Kidney tubule cell (primary cell): Measurements from ENCODE around the gene IQGAP3.

Source experiments
- DNase-seq: peaks from one replicate; pipeline ENCODE4 v3.0.0-alpha.2; 2018; ENCODE audit warnings: low spot score

IQGAP3 gene

DNA sequence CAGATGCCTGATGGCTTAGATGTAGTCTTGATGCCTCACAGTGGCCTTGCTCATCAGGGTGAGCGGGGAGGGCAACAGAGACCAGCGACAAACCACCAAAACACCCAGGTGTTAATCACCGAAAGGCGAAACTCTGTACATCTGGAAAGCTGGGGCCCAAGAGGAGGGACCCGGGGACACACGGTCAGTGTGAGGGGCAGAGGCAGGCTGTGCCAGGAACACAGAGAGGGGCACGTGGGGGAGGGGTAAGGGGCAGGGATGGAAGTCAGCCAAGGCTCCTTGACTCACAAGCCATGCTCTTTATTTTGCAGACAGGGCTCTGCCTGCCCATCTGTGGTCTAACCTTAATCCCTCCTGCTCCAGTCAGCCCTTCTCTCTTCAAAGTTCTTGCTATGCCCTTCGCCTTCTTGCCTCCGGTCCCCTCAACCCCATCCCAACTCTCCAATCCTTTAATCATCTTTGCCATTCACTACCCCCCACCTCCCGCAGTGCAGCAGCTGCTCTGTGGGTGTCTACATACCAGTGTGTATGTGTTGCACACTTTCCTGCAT lies 76.1 kb downstream of the IQGAP3 start:
- DNase-seq: peak; percentile 33

DNA sequence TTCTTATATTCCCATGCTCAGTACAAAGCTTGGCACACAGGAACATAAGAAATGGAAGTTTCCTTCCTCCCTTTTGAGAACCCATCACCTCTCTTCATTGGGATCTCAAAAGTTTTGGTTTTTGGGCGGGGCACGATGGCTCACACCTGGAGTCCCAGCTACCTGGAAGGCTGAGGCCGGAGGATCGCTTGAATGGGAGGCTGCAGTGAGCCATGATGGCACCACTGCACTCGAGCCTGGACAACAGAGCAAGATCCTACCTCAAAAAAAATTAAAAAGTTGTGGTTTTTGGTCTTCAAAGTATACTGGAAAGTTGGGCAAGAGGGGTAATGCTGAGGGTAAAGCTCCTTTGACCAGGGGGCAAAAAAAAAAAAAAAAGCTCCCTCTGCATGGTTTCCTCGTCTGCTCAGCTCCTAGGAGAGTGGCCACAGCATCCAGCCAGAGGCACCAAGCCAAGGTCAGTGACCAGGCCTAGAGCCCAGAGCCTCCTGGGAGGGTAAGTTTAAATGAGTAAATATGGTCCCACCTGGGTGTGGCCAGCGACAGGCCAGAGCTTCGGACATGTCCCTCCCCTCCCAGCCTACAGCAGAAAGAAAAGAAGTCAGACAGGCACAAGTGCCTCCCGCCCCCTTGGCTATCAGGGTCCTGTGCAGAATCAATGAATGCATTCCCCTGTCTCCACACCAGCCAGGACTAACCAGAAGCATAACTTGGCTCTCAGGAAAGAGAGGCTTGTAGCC lies 76.8 kb downstream of the IQGAP3 start:
- DNase-seq: no peak

DNA sequence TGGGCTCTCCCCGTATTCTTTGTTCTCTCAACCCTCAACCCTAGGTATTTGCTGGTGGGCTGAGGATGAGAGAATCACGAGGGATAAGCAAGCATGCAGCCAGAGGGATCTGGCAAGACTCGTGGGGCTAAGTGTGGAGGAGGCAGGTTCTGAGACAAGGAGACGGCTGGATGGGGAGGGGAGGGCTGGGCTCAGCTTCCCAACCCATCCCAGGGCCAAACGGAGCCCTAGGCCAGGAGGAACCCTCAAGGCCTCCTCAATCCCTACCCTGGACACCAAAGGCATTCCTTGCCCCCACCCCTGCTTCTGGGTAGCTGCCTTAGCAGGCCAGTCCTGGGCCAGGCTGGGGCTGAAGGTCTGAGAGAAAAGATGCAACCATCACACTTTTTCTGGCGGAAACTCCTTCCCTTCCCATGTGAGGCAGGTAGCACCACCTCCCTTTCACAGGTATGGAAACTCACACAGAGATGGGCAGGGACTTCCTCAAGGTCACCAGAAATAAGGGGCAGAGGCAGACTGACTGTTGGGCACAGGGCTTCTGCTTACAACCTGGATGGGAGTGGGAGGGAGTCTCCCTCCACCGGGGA lies 78.0 kb downstream of the IQGAP3 start:
- no peak for DNase-seq

DNA sequence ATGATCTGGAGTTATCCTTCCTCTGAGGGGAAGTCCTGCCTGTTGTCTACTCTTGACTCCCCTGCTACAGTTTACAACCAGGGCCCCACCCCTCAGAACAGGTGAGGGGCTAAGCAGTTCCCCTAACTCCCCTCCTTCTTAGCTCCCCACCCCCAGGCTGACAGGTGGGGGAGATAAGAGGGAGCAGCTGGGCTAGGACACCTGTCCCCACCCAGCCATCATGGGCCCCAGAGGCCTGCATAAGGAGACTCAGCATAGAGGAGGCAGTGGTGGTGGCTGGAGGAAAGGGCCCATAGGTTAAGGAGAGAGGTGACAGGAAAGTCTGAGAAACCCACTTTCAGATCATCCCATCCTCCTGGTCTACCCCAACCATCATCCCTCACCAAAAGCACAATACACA lies 78.6 kb downstream of the IQGAP3 start:
- DNase-seq: no peak

DNA sequence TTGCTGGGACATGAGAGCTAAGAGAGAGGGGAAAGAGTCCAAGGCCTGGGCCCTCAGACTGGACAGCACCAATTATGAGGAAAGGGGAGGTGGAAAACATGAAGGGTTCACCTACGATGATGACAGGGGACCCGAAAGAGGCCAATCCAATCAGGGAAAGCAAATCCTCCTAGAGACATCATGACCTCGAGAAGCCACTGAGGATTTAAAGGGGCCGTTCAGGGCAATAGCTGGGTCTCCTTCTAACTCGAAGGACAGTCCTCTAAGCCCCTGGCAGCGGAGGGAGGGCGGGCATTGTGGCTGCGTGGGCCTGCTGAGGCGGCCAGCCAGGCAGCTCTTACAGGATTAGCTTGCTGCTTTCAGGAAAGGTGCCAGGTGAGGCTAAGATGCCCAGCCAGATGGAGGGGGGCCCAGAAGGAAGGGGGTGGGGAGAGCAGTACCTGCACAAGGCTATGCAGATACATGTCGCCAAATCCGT lies 79.2 kb downstream of the IQGAP3 start:
- no peak for DNase-seq

DNA sequence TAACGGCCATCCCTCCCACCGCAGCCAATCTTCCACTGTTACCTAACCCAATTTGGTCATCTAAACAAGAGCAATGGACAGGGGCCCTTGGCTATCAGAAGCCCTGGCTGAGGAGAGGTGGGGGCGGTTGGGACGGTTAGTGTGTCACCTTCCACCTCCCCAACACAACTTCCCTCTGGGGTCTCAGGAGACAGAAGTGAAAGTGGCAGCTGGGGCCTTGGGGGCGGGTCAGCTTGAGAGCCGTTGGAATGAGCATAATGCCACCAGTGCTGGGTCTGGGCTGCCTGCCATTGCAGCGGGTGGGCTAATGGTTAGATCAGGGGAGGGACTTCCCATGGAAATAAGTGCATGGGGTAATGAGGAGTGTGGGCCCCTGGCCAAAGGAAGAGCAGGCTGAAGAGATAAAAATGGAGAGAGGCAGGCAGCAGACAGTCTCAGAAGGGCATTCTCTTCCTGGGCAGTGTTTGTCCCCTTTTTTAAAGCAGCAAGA lies 79.7 kb downstream of the IQGAP3 start:
- no peak for DNase-seq

GRCh38 chr1:156492013-156492590 lies 80.3 kb downstream of the IQGAP3 start:
- no peak for DNase-seq

- no peak for DNase-seq
These were observed 81.0 kb downstream of the IQGAP3 start for GRCh38 chr1:156491151-156491949.

GRCh38 chr1:156490401-156491032 lies 81.8 kb downstream of the IQGAP3 start:
- no peak for DNase-seq

GRCh38 chr1:156489935-156490293 lies 82.5 kb downstream of the IQGAP3 start:
- no peak for DNase-seq

DNA sequence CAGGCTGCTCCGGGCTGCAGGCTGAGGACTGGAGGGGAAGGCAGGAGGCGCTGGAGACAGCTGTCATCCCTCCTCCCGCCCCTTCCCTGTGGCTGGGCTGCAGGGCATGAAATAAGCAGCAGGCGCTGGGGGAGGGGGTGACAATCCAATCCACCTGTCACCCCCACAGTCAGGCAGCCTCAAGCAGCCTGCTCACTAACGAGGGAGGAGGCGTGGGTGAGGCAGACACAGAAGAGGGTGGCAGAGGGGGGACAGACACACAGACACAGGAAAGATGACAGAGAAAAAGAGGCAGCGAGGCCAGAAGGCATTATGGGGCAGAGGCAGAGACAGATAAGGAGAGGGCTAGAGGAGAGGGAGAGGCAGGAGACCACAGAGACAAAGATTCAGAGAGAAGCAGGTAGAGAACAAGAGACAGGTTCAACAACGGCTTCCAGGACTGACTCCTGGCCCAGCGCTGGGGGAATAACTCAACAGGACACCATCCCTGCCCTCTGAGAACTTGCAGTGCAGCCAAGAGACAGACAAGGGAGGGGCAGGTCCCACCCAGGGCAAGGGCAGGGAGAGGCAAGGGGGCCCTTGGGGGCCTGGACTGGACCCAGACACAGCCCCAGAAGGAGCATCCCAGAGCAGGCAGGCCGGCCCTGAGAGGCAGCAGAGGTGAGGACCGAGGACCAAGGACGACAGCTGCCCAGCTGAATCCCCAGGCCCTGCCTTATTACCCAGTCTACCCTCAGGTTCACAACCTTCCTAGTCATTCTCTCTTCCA lies 83.0 kb downstream of the IQGAP3 start:
- DNase-seq: peak; percentile 38

DNA sequence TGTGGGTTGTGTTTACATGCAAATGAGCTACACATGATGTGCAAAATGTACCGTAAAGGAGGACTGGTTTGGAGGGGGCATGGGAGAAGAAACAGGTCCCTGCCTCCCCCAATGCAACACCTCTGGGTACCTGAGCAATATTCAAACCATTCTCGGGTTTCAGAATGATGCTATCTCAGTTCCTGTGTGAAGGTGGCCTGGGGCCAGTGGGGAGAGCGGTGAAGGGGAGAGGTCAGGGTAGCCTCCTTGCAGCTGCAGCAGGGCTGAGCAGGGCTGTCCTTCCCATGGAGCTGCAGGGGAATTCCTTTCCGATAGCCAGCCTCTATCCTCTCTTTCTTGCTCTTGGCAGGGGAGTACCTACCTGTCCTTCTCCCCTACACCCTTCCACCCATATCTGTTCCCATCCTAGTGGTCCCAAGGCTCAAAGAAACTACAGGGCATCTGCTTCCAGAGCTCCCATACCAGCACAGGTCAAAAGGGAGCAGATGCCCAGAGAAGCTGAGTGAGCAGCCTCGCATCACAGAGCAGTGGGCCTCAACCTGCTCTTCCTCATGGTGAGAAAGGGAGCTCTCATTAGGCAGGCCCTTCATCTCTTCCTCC lies 83.7 kb downstream of the IQGAP3 start:
- DNase-seq: peak; percentile 28

GRCh38 chr1:156487862-156488261 lies 84.5 kb downstream of the IQGAP3 start:
- peak; percentile 90 for DNase-seq

DNA sequence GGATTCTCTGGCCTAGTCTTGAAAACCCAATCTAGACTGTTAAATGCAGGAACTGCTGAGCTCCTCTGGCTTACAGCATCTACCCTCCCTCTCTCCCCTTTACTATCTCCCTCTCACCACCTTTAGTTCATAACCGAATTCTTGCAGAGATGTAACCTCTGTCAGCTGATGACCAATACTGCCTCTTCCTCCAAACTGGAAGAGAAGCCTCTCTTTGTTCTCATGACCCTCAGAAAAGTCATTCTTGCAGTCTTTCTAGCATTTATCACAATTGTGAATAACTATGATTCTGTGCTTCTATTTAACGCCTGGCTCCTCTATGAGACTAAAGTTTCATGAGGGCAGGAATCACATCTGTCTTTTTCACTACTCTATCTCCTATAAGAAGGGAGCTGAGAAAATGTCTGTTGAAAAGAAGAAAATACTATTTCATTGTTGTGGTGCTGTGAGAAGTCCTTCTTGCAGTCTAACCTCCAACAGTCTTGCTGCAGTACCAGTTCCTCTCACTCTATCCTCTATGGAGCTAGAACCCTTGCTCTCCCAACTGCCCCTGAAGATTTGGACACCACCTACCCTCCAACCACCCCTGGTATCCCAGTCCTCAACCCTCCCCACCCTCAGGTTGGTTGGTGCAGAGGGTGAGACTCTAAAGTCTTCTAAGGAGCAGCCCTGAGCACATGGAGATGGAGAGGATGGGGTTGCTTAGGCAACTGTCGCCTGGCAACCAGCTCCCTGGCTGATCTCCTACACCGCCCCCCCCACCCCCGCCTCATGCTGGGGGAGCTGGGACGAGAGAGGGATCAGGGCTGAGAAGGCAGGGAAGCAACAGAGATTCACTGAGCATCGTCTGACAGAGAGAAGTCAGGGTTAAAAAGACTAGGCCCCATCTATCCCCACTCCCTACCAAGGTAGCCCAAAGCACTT lies 85.7 kb downstream of the IQGAP3 start:
- DNase-seq: no peak

- no peak for DNase-seq
These were observed 86.4 kb downstream of the IQGAP3 start for GRCh38 chr1:156485984-156486383.

DNA sequence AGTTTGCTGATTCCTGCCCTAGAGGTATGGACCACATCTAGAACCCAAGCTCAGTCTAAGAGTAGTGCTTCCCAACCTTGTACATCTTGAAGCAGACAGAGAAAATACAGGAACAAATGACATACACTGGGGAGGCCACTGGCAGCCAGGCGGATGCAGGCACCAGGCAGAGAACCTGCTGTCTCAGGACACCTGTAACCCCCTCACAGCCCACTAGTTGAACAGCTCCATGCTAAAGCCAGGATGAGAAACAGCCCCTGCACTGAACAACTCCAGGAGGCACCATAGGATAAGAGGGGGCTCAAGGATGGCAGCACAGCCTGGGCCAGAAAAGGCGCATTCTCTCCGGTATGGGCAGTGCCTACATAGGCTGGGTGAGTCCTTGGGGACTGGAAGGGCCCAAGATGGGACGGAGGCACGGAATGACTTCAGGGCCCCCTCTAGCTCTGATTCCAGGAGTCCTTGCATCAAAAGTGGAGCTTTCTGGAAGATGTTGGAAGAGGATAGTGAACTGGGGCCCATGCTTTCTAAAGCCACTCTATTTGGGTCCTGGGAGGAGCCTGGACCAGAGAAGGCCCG lies 87.8 kb downstream of the IQGAP3 start:
- no peak for DNase-seq

DNA sequence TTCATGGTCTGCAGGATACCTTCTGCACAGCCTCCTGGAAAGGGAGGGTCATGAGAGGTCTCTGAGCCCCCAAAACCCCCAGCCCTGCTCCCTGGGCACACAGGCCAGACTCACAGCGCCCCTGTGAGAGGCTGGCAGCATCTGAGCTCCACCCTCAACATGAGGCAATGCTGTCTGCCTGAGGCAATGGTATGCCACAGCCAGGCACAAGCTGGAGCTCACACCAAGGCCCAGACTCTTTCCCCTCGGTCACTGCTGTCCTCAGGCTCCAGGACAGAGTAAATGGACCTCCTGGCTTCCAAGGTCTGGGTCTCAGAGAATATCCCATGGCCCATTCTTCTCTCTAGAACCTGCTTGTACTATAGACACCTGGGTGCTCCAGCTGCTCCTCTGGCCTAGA lies 89.0 kb downstream of the IQGAP3 start:
- no peak for DNase-seq

- DNase-seq: no peak
These were observed 90.1 kb downstream of the IQGAP3 start for GRCh38 chr1:156482276-156482675.

- DNase-seq: no peak
These were observed 90.8 kb downstream of the IQGAP3 start for GRCh38 chr1:156481527-156481926.
